Nephron progenitor cell (in vitro differentiated cells): ENCODE results near the gene BNC1.
A peak's percentile ranks its signal among the peaks of the same experiment; 100 is the strongest.

Experiments used
- DNase-seq: peaks from one replicate; pipeline ENCODE4 v3.0.0; 2021
- H3K27ac Mint-ChIP-seq: 2 replicates; pipeline ENCODE4 v1.8.0; 2021; ENCODE audit warnings: mild to moderate bottlenecking, moderate library complexity, mixed read lengths
- H3K27me3 Mint-ChIP-seq: 2 replicates; pipeline ENCODE4 v1.8.0; 2021; ENCODE audit warnings: mild to moderate bottlenecking, low read depth, mixed read lengths; ENCODE audit not compliant: poor library complexity
- H3K36me3 Mint-ChIP-seq: 2 replicates; pipeline ENCODE4 v1.8.0; 2021; ENCODE audit warnings: low read depth, mixed read lengths
- H3K4me1 Mint-ChIP-seq: 2 replicates; pipeline ENCODE4 v1.8.0; 2021; ENCODE audit warnings: mixed read lengths
- H3K4me3 Mint-ChIP-seq: 2 replicates; pipeline ENCODE4 v1.8.0; 2021; ENCODE audit warnings: mild to moderate bottlenecking, moderate library complexity, mixed read lengths
- H3K9me3 Mint-ChIP-seq: 2 replicates; pipeline ENCODE4 v1.8.0; 2021; ENCODE audit warnings: mild to moderate bottlenecking, moderate library complexity, mixed read lengths
- TF ChIP-seq, protein P1 (sequence below): fragments of 200-600 bp; sonication (generic); IDR thresholded peaks from 2 replicates; pipeline ENCODE4 v1.5.0; 2021; ENCODE audit warnings: antibody characterized with exemption

BNC1 gene

DNA sequence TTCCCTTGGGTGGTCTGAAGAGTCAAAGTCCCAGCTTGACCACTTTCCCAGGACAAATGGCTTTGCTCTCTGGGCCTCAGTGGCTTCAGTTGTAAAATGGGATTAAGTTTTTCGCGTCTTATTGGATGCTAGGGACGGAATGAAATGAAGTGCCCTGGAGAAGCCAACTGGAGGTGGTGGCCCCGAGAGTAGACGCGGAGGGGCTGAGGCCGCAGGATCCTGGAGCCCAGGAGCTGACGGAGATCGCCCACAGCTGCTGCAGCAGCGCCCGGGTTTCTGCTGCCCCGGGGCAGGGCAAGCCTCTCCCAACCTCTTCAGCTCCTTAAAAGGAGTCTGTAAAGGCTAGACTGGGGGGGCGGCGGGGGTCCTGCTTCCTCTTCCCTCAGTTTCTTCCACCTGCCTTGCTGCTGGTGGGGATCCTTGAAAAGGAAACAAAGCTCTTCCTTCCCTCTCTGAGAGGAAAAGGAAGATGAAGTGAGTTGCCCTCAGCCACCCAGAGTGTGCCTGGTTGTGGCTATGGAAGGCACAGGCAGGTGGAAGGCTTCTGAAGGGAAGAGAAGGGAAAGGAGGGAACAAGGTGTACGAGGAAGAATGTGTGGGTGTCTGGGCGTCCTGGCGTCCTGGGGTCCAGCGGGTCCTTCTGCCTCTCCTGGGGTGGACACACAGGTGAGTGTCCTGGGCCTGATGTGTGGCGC, 967 bp upstream of the BNC1 start:
- TF ChIP-seq, protein P1, sequence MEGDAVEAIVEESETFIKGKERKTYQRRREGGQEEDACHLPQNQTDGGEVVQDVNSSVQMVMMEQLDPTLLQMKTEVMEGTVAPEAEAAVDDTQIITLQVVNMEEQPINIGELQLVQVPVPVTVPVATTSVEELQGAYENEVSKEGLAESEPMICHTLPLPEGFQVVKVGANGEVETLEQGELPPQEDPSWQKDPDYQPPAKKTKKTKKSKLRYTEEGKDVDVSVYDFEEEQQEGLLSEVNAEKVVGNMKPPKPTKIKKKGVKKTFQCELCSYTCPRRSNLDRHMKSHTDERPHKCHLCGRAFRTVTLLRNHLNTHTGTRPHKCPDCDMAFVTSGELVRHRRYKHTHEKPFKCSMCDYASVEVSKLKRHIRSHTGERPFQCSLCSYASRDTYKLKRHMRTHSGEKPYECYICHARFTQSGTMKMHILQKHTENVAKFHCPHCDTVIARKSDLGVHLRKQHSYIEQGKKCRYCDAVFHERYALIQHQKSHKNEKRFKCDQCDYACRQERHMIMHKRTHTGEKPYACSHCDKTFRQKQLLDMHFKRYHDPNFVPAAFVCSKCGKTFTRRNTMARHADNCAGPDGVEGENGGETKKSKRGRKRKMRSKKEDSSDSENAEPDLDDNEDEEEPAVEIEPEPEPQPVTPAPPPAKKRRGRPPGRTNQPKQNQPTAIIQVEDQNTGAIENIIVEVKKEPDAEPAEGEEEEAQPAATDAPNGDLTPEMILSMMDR = no peak
- no peaks in the 10 kb centered on the region for H3K36me3 Mint-ChIP-seq
- no peak overlapping the region for H3K27ac Mint-ChIP-seq
- H3K4me1 Mint-ChIP-seq = peaks cover 42% of the 10 kb centered on the region
- H3K9me3 Mint-ChIP-seq = no peaks in the 10 kb centered on the region
- H3K27me3 Mint-ChIP-seq = peaks cover 52% of the 10 kb centered on the region
- H3K4me3 Mint-ChIP-seq = peak overlapping the region; percentile 80
- DNase-seq = no peak

DNA sequence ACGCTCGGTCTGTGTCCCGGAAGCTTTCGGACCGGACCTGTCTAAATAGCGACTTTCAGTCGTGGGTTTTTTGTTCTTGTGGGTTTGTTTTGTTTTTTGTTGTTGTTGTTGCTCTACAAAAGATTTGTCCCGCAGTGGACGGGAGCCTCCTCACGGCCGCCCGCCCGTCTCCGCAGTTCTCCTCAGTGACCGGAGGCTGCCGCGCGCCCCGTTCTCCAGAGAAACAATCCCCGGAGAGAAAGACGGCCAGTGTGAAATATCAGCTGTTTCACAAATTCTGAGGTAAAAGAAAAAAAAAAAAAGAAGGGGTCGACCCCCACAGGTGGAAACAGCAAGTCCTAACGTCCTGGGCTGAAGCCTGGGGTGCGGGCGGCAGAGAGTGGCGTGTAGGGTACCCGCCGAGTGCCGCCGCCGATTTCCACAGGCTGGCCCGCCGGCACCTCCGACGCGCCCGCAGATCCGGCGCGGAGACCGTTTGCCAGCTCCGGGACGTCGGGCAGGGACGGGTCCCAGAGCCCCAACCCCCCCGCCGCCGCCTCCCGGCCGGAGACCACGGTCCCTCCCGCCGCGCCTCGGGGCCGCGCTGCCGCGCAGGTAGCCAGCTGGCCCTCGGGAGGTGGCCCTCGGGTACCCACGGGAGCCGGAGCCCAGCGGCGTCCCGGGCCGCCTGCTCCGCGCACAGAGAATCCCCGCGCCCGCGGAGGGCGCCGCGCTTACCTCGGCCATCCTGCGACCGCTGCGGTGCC, 478 bp downstream of the BNC1 start:
- Mint-ChIP-seq H3K4me1 (peaks cover 40% of the 10 kb centered on the region), H3K36me3 (no peaks in the 10 kb centered on the region)
- peak; percentile 47 for DNase-seq

GRCh38 chr15:83283138-83283812, 1.2 kb downstream of the BNC1 start:
- no peak overlapping the region for H3K27ac Mint-ChIP-seq
- peak overlapping the region; percentile 87 for H3K4me3 Mint-ChIP-seq
- H3K27me3 Mint-ChIP-seq = peaks cover 62% of the 10 kb centered on the region
- DNase-seq = peak; percentile 69
- no peaks in the 10 kb centered on the region for H3K9me3 Mint-ChIP-seq
- H3K4me1 Mint-ChIP-seq = peaks cover 32% of the 10 kb centered on the region
- TF ChIP-seq, protein P1 = no peak
- H3K36me3 Mint-ChIP-seq = no peaks in the 10 kb centered on the region

More for the DNA sequence above, 478 bp downstream of the BNC1 start:
- Mint-ChIP-seq H3K9me3 (no peaks in the 10 kb centered on the region), H3K27ac (no peak overlapping the region), H3K4me3 (peak overlapping the region; percentile 87), H3K27me3 (peaks cover 62% of the 10 kb centered on the region)
- TF ChIP-seq, protein P1 = no peak

- Mint-ChIP-seq H3K27me3 (peaks cover 64% of the 10 kb centered on the region), H3K4me1 (peaks cover 27% of the 10 kb centered on the region), H3K36me3 (no peaks in the 10 kb centered on the region), H3K9me3 (no peaks in the 10 kb centered on the region), H3K4me3 (peak overlapping the region; percentile 85), H3K27ac (no peak overlapping the region)
- DNase-seq = peak; percentile 33
- TF ChIP-seq, protein P1 = no peak
Measured at GRCh38 chr15:83282776-83283137, 1.7 kb downstream of the BNC1 start.

DNA sequence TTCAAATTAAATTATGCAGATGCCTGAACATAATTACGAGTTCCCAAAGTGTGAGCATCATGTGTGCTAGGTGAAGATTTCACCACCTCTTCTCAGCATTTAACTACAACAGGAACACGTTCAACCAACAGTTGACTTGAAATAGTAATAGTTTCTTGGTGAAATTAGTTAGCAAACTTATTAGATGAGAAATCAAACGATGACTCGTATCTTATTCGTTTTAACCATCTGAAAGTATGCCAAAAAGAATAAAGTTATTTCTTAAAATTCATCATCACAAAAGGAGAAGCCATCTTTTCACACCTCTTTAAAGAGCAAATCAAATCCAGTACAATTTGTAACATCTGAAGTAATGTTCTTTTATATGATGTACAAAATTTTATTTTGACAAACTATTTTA, 2.3 kb downstream of the BNC1 start:
- Mint-ChIP-seq H3K4me3 (peak overlapping the region; percentile 85), H3K27me3 (peaks cover 66% of the 10 kb centered on the region), H3K36me3 (no peaks in the 10 kb centered on the region), H3K4me1 (peaks cover 21% of the 10 kb centered on the region), H3K9me3 (no peaks in the 10 kb centered on the region), H3K27ac (no peak overlapping the region)
- TF ChIP-seq, protein P1 = no peak
- no peak for DNase-seq
